T-cell (primary cell): ENCODE data around the gene ZNF654. TPM values are rescaled to one million over a fixed set of nuclear protein-coding genes. Genes with fewer than 3 reads are reported as not detected.

Experiments used
- ATAC-seq, 4 experiments: fragments of 200-7000 bp in 3 of 4; fragments of 150-1000 bp in 1 of 4; cut with Tn5 transposase; replicated peaks in 1 of 4; 1 replicate in 3 of 4; 2 replicates in 1 of 4; pipeline ENCODE4 v1.10.0; 2021; ENCODE audit warnings: moderate library complexity in 3 of 4, mild to moderate bottlenecking in 2 of 4, moderate number of reproducible peaks in 1 of 4
- CTCF ChIA-PET, 2 donors: fragments of 300-600 bp; sonication (Branson Sonifier 250); formaldehyde crosslinking; loops; one replicate each; lab custom pipeline; 2022; ENCODE audit warnings: antibody characterized with exemption in 2 of 2; lab: Charles Lee
- POLR2A ChIA-PET, 2 donors: fragments of 300-600 bp; sonication (Branson Sonifier 250); formaldehyde crosslinking; loops; one replicate each; lab custom pipeline; 2022; ENCODE audit warnings: antibody characterized with exemption in 2 of 2; lab: Charles Lee
- DNase-seq, 35 experiments: peaks; one replicate each; pipeline versions ENCODE4 v3.0.0 to v3.0.0-alpha.2; 2013 to 2023
- H3K27ac ChIP-seq: one replicate; pipeline ENCODE4 v1.5.1; 2013; ENCODE audit warnings: low read length
- H3K27me3 ChIP-seq, 2 experiments: replicated peaks in 1 of 2; 1 replicate in 1 of 2; 2 replicates in 1 of 2; pipeline versions ENCODE4 v1.6.1 to v1.7.0; 2013; ENCODE audit warnings: low read length in 1 of 2, mixed read lengths in 1 of 2; ENCODE audit not compliant: control insufficient read depth in 2 of 2, insufficient read depth in 2 of 2; ENCODE audit errors: extremely low read depth in 1 of 2
- H3K36me3 ChIP-seq, 2 donors: 1 replicate in 1 of 2; 2 replicates in 1 of 2; pipeline versions ENCODE4 v1.6.1 to v1.7.0; 2013; ENCODE audit warnings: low read length in 1 of 2; ENCODE audit not compliant: control insufficient read depth in 2 of 2, insufficient read depth in 1 of 2; ENCODE audit errors: extremely low read depth in 1 of 2
- H3K4me1 ChIP-seq, 2 experiments: 1 replicate in 1 of 2; 2 replicates in 1 of 2; pipeline versions ENCODE4 v1.6.1 to v1.7.0; 2013; ENCODE audit warnings: low read length in 2 of 2, mixed read lengths in 1 of 2; ENCODE audit not compliant: insufficient read depth in 2 of 2, control insufficient read depth in 1 of 2; ENCODE audit errors: extremely low read depth in 1 of 2
- H3K4me3 ChIP-seq, 2 donors: 1 replicate in 1 of 2; 2 replicates in 1 of 2; pipeline versions ENCODE4 v1.5.1 to v1.7.0; 2013; ENCODE audit warnings: mild to moderate bottlenecking in 2 of 2, low read length in 1 of 2, moderate library complexity in 1 of 2; ENCODE audit not compliant: control insufficient read depth in 1 of 2; ENCODE audit errors: extremely low read depth in 1 of 2
- H3K9me3 ChIP-seq: 2 replicates; pipeline ENCODE4 v1.7.0; 2013
- H3K27ac Mint-ChIP-seq, 2 donors: one replicate each; pipeline ENCODE4 v1.8.0; 2020 to 2021; ENCODE audit warnings: mild to moderate bottlenecking in 2 of 2, mixed read lengths in 2 of 2
- H3K27me3 Mint-ChIP-seq, 2 donors: one replicate each; pipeline ENCODE4 v1.8.0; 2021 to 2022; ENCODE audit warnings: mixed read lengths in 2 of 2
- H3K36me3 Mint-ChIP-seq: one replicate; pipeline ENCODE4 v1.8.0; 2021; ENCODE audit warnings: mixed read lengths
- H3K4me1 Mint-ChIP-seq, 3 donors: one replicate each; pipeline ENCODE4 v1.8.0; 2020 to 2022; ENCODE audit warnings: mixed read lengths in 3 of 3, mild to moderate bottlenecking in 1 of 3
- H3K4me3 Mint-ChIP-seq, 3 donors: one replicate each; pipeline ENCODE4 v1.8.0; 2020 to 2022; ENCODE audit warnings: mild to moderate bottlenecking in 3 of 3, mixed read lengths in 3 of 3, moderate library complexity in 3 of 3
- H3K9me3 Mint-ChIP-seq, 3 donors: one replicate each; pipeline ENCODE4 v1.8.0; 2020 to 2022; ENCODE audit warnings: mixed read lengths in 3 of 3
- WGBS: methylation state at CpG from one replicate; pipeline ENCODE4 v1.1.5; 2013; ENCODE audit warnings: missing lambda C conversion rate; ENCODE audit not compliant: insufficient coverage; 5-methylcytosine and 5-hydroxymethylcytosine counted together
- total RNA-seq, 35 experiments: library from RNA in 6 of 35; stranded (reverse) in 6 of 35; fragments of 120-200 nt in 1 of 35; gene quantifications; one replicate each; pipeline versions ENCODE4 v1.2.1 to v1.2.4 and lab custom pipeline; 2013 to 2026

Gene ZNF654
- total RNA-seq, 5 donors from 2014 or later (not counting 1 experiment from before 2014, with no cell fraction given) = 14.1 to 21.5 (median 17.1) TPM

DNA sequence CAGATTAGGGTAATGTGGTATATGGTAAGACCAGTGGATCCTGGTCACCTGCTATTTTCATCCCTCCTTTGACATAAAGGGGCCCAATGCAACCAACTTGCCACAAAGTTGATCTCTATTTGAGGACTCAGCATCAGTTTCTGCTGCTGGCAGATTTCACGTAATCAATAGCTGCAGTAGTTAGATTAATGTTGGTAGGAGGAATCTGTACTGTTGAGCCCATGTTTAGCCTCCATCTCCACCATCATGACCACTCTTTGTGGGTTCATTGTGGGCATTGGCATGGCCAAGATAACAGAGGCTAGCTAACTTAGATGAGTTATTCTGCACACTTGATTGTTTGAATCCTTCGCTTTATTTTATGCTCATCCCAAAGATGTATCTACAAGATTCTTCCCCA lies 30.2 kb upstream of the ZNF654 start:
- Histone ChIP-seq H3K4me3 (no peak overlapping the region), H3K4me1 (peaks cover 0 to 9% of the 10 kb centered on the region in 2 experiments), H3K9me3 (no peaks in the 10 kb centered on the region), H3K27ac (no peak overlapping the region), H3K36me3 (no peaks in the 10 kb centered on the region), H3K27me3 (no peaks in the 10 kb centered on the region)
- WGBS = no CpG with 5 or more reads among the region's 2 CpGs
- CTCF ChIA-PET = no interaction called here
- H3K4me1 Mint-ChIP-seq = peaks cover 30 to 41% (median 32%) of the 10 kb centered on the region in 3 donors
- no peak overlapping the region for H3K27ac Mint-ChIP-seq
- DNase-seq (no peak), ATAC-seq (no peak)
- H3K27me3 Mint-ChIP-seq = no peaks in the 10 kb centered on the region
- H3K9me3 Mint-ChIP-seq = no peaks in the 10 kb centered on the region
- H3K4me3 Mint-ChIP-seq = no peak overlapping the region
- POLR2A ChIA-PET = interaction anchor here in 1 of 2 donors (0.6 kb wide), 1 partner anchor 14 kb away, joined by 4 read pairs; no protein-coding TSS in a partner anchor
- no peaks in the 10 kb centered on the region for H3K36me3 Mint-ChIP-seq

DNA sequence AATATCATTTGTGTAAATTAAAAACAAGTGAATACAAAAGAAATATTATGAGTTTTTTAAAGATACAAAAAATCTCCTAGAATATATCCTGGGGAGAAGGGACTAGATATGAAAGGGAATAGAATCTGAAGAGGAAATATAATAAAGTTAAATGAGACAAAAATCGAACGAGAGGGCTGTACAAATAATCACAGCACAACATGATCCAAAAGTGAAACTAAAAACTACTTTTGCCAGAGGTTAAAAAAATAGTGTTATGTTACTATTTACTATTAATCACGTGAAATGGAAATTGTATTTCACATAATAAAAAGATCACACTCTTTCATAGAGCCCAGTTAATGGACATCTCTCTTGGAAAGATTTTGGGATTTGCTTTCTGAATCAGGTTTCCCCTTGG lies 28.8 kb upstream of the ZNF654 start:
- Mint-ChIP-seq H3K27ac (peak overlapping the region; percentile 44 to 79), H3K36me3 (no peaks in the 10 kb centered on the region), H3K4me1 (peaks cover 37 to 54% (median 41%) of the 10 kb centered on the region in 3 donors), H3K9me3 (no peaks in the 10 kb centered on the region), H3K27me3 (no peaks in the 10 kb centered on the region), H3K4me3 (peak overlapping the region; percentile 48 to 61 (median 57))
- H3K36me3 ChIP-seq = no peaks in the 10 kb centered on the region
- ChIA-PET CTCF (interaction anchor here (0.6 kb wide), 2 partner anchors 22 to 133 kb away, joined by 3 to 4 read pairs; no protein-coding TSS in a partner anchor), POLR2A (interaction anchor here in 1 of 2 donors (1.6 kb wide), 1 partner anchor 28 kb away, joined by 4 read pairs; the partner anchor contains the start of gene CGGBP1)
- WGBS = no CpG with 5 or more reads among the region's 3 CpGs
- H3K27me3 ChIP-seq = no peaks in the 10 kb centered on the region
- DNase-seq = peak in 1 of 35 experiments; percentile 36
- H3K4me3 ChIP-seq = peak overlapping the region in 1 of 2 donors; percentile 27
- H3K4me1 ChIP-seq = peaks cover 0 to 9% of the 10 kb centered on the region in 2 experiments
- ATAC-seq = no peak
- H3K9me3 ChIP-seq = no peaks in the 10 kb centered on the region
- peak overlapping the region; percentile 13 for H3K27ac ChIP-seq

DNA sequence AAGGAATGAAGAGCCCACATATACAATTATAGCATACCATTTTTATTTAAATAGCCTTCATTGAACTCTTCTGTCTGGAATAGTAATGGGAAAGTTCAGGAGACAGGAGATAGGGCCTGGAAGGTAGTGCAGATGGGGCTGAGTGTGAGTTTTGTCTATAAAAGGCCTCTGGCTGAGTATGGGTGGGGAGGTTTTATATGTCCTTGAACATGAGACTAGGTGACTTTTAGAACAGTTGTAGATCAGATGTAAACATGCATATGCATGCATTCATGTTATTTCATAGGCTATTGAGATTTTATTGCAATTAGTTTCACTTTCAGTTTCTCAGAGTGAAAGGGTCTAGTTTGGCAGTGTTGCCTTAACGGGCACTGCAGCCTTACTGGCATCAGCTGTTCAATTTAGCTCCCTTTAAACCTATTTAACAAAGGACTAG lies 27.4 kb upstream of the ZNF654 start:
- WGBS = 0% methylated on average over 1 of the region's 1 CpG
- DNase-seq (peak in 13 of 35 experiments; percentile 2 to 64 (median 6)), ATAC-seq (peak; percentile 79 to 88 (median 84))
- Mint-ChIP-seq H3K36me3 (no peaks in the 10 kb centered on the region), H3K27ac (peak overlapping the region; percentile 89 to 98), H3K27me3 (no peaks in the 10 kb centered on the region), H3K4me1 (peaks cover 37 to 54% (median 41%) of the 10 kb centered on the region in 3 donors), H3K4me3 (peak overlapping the region; percentile 81 to 83 (median 81)), H3K9me3 (no peaks in the 10 kb centered on the region)
- Histone ChIP-seq H3K27me3 (no peaks in the 10 kb centered on the region), H3K4me3 (peak overlapping the region; percentile 39 to 68), H3K36me3 (no peaks in the 10 kb centered on the region), H3K27ac (peak overlapping the region; percentile 80), H3K4me1 (peaks cover 0 to 9% of the 10 kb centered on the region in 2 experiments), H3K9me3 (no peaks in the 10 kb centered on the region)
- POLR2A ChIA-PET = interaction anchor here (1.6 to 2.0 kb wide), 2 partner anchors 27 kb away, joined by 4 to 11 read pairs; partner anchors contain the start of genes CGGBP1 (in 2 of the 2) and ZNF654 (in 1 of the 2)
- CTCF ChIA-PET = interaction anchor here (1.0 to 2.0 kb wide), 9 partner anchors 10 to 81 kb away, joined by 3 to 8 read pairs (median 4); partner anchors contain the start of genes CGGBP1 (in 1 of the 2) and ZNF654 (in 1 of the 2)

DNA sequence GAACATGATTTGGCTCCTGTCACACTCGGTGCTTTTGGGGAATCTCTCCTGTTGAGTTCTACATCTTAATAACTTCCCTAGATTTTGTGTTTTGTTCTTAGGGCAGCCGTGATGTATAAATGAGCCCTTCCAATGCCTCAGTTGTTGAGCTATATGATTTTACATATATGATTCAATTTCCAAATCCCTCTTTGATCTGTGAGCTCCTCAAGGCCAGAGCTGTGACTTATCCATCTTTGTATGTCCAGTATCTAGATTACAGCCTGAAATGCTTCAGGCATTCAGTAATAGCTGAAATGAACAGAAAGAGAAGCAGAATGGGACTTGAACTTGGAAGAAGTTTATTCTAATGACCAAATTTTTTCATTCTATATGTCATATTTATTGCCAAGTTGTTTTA lies 26.8 kb upstream of the ZNF654 start:
- WGBS = no CpG with 5 or more reads among the region's 2 CpGs
- no peaks in the 10 kb centered on the region for H3K36me3 Mint-ChIP-seq
- ChIA-PET CTCF (interaction anchor here (0.5 to 2.0 kb wide), 12 partner anchors 9 to 1334 kb away, joined by 3 to 8 read pairs (median 4); partner anchors contain the start of genes CGGBP1 (in 1 of the 2) and ZNF654 (in 1 of the 2)), POLR2A (interaction anchor here in 1 of 2 donors (2.0 kb wide), 1 partner anchor 26 kb away, joined by 11 read pairs; the partner anchor contains the start of genes CGGBP1 and ZNF654)
- Histone ChIP-seq H3K27ac (peak overlapping the region; percentile 80), H3K9me3 (no peaks in the 10 kb centered on the region), H3K27me3 (no peaks in the 10 kb centered on the region), H3K36me3 (no peaks in the 10 kb centered on the region), H3K4me1 (peaks cover 0 to 9% of the 10 kb centered on the region in 2 experiments), H3K4me3 (peak overlapping the region; percentile 39 to 68)
- no peaks in the 10 kb centered on the region for H3K9me3 Mint-ChIP-seq
- peak overlapping the region; percentile 89 to 98 for H3K27ac Mint-ChIP-seq
- peaks cover 37 to 54% (median 41%) of the 10 kb centered on the region in 3 donors for H3K4me1 Mint-ChIP-seq
- DNase-seq (no peak), ATAC-seq (peak in 1 of 4 experiments; percentile 13)
- peak overlapping the region; percentile 81 to 83 (median 81) for H3K4me3 Mint-ChIP-seq
- no peaks in the 10 kb centered on the region for H3K27me3 Mint-ChIP-seq

DNA sequence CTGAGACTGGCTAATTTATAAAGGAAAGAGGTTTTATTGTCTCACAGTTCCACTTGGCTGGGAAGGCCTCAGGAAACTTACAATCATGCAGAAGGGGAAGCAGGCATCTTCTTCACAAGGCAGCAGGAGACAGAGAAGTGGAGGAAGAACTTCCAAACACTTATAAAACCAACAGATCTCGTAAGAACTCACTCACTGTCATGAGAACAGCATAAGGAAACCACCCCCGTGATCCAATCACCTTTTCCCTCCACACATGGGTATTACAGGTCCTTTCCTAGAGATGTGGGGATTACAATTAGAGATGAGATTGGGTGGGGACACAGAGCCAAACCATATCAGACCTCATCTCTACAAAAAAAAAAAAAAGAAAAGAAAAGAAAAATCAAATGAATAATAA lies 26.0 kb upstream of the ZNF654 start:
- Histone ChIP-seq H3K4me1 (peaks cover 0 to 9% of the 10 kb centered on the region in 2 experiments), H3K4me3 (no peak overlapping the region), H3K27me3 (no peaks in the 10 kb centered on the region), H3K27ac (no peak overlapping the region), H3K36me3 (no peaks in the 10 kb centered on the region), H3K9me3 (no peaks in the 10 kb centered on the region)
- H3K27ac Mint-ChIP-seq = peak overlapping the region; percentile 60 to 68
- no peaks in the 10 kb centered on the region for H3K9me3 Mint-ChIP-seq
- no peak for DNase-seq
- no CpG with 5 or more reads among the region's 2 CpGs for WGBS
- H3K27me3 Mint-ChIP-seq = no peaks in the 10 kb centered on the region
- no peaks in the 10 kb centered on the region for H3K36me3 Mint-ChIP-seq
- CTCF ChIA-PET = interaction anchor here (0.6 to 1.7 kb wide), 4 partner anchors 8 to 80 kb away, joined by 3 to 7 read pairs (median 4); no protein-coding TSS in a partner anchor
- no peak for ATAC-seq
- peak overlapping the region in 1 of 3 donors; percentile 81 for H3K4me3 Mint-ChIP-seq
- POLR2A ChIA-PET = interaction anchor here in 1 of 2 donors (1.0 kb wide), 1 partner anchor 117 kb away, joined by 3 read pairs; no protein-coding TSS in a partner anchor
- peaks cover 37 to 54% (median 41%) of the 10 kb centered on the region in 3 donors for H3K4me1 Mint-ChIP-seq

DNA sequence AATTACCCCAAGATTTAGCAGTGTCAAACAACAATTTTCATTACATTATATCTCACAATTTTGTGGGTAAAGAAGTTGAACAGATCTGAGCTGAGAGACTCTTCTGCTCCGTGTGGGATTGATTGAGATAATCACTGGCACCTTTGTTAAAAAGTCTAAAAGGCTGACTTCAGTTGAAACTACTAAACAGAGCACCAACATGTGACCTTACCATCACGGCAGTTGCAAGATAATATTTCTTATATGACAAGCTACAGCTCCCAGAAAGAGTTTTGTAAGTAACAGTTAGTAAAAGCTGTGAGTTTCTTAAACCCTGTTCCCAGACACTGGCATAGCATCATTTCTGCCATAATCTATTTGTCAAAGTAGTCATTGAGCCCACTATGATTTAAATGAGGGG lies 25.2 kb upstream of the ZNF654 start:
- CTCF ChIA-PET = interaction anchor here in 1 of 2 donors (0.9 kb wide), 2 partner anchors 28 to 47 kb away, joined by 3 to 4 read pairs; no protein-coding TSS in a partner anchor
- H3K27ac ChIP-seq = no peak overlapping the region

More for the DNA sequence above, 25.2 kb upstream of the ZNF654 start:
- no peaks in the 10 kb centered on the region for H3K9me3 ChIP-seq
- peaks cover 0 to 9% of the 10 kb centered on the region in 2 experiments for H3K4me1 ChIP-seq
- peaks cover 37 to 54% (median 41%) of the 10 kb centered on the region in 3 donors for H3K4me1 Mint-ChIP-seq
- H3K4me3 Mint-ChIP-seq = peak overlapping the region in 1 of 3 donors; percentile 81
- no peaks in the 10 kb centered on the region for H3K27me3 Mint-ChIP-seq
- H3K27me3 ChIP-seq = no peaks in the 10 kb centered on the region
- no peak overlapping the region for H3K4me3 ChIP-seq
- no peak for ATAC-seq
- no CpG with 5 or more reads among the region's 2 CpGs for WGBS
- no peak for DNase-seq
- POLR2A ChIA-PET = interaction anchor here (1.0 kb wide), 2 partner anchors 25 to 117 kb away, joined by 3 to 5 read pairs; partner anchors contain the start of genes CGGBP1 (in 1 of the 2) and ZNF654 (in 1 of the 2)
- H3K9me3 Mint-ChIP-seq = no peaks in the 10 kb centered on the region
- H3K36me3 ChIP-seq = no peaks in the 10 kb centered on the region
- H3K36me3 Mint-ChIP-seq = no peaks in the 10 kb centered on the region
- peak overlapping the region in 1 of 2 donors; percentile 25 for H3K27ac Mint-ChIP-seq
